T-helper 1 cell (primary cell): Measurements from ENCODE around the gene CHD6.

Experiments used
- DNase-seq, 5 donors: peaks; one replicate each; pipeline ENCODE4 v3.0.0-alpha.2; 2012 to 2020

CHD6 gene

GRCh38 chr20:41577129-41578009 is 40.8 kb downstream of the CHD6 start:
- DNase-seq: no peak

- DNase-seq: no peak
These were observed 42.8 kb downstream of the CHD6 start for GRCh38 chr20:41575412-41575811.

- no peak for DNase-seq
These were observed 43.3 kb downstream of the CHD6 start for GRCh38 chr20:41574802-41575389.

- DNase-seq: no peak
These were observed 44.2 kb downstream of the CHD6 start for GRCh38 chr20:41573955-41574354.

- no peak for DNase-seq
These were observed 46.1 kb downstream of the CHD6 start for GRCh38 chr20:41572010-41572572.

- DNase-seq: no peak
These were observed 47.2 kb downstream of the CHD6 start for GRCh38 chr20:41571006-41571405.

GRCh38 chr20:41570557-41570956 is 47.6 kb downstream of the CHD6 start:
- no peak for DNase-seq

GRCh38 chr20:41567615-41568014 is 50.6 kb downstream of the CHD6 start:
- no peak for DNase-seq

GRCh38 chr20:41566896-41567527 is 51.2 kb downstream of the CHD6 start:
- DNase-seq: no peak

- DNase-seq: no peak
These were observed 55.1 kb downstream of the CHD6 start for GRCh38 chr20:41563087-41563486.

- no peak for DNase-seq
These were observed 57.2 kb downstream of the CHD6 start for GRCh38 chr20:41560970-41561369.

GRCh38 chr20:41559658-41560057 is 58.5 kb downstream of the CHD6 start:
- no peak for DNase-seq

- DNase-seq: no peak
These were observed 64.9 kb downstream of the CHD6 start for GRCh38 chr20:41553142-41553879.

GRCh38 chr20:41552295-41553068 is 65.7 kb downstream of the CHD6 start:
- DNase-seq: no peak

- DNase-seq: no peak
These were observed 67.0 kb downstream of the CHD6 start for GRCh38 chr20:41551011-41551705.

GRCh38 chr20:41547221-41547620 is 71.0 kb downstream of the CHD6 start:
- no peak for DNase-seq

- no peak for DNase-seq
These were observed 71.6 kb downstream of the CHD6 start for GRCh38 chr20:41546535-41546934.

GRCh38 chr20:41544472-41544871 is 73.7 kb downstream of the CHD6 start:
- no peak for DNase-seq

- DNase-seq: no peak
These were observed 77.3 kb downstream of the CHD6 start for GRCh38 chr20:41540918-41541317.

GRCh38 chr20:41540459-41540858 is 77.7 kb downstream of the CHD6 start:
- no peak for DNase-seq
